ENCODE data around the gene GON4L.

GRCh38 chr1:155844860-155845421 lies 12.1 kb downstream of the GON4L start:
- TF ChIP-seq CTCF (IDR thresholded peaks at IDR 0.05) (no peak), POLR2A (IDR thresholded peaks at IDR 0.05) (no peak)

Measured in heart left ventricle (tissue), 13 donors.